Breast epithelium (tissue), 3 donors: ENCODE data around the gene NFAM1.

Experiments
- POLR2A ChIP-seq: fragments of 450-650 bp; IDR thresholded peaks from one replicate; pipeline ENCODE4 v1.6.1; 2016; ENCODE audit warnings: antibody characterized with exemption, mild to moderate bottlenecking, moderate library complexity
- POLR2AphosphoS5 ChIP-seq, 3 donors: sonication (generic); formaldehyde crosslinking; IDR thresholded peaks; one replicate each; pipeline ENCODE4 v1.6.1; 2017; ENCODE audit warnings: antibody characterized with exemption in 3 of 3
- TF ChIP-seq, protein P1 (sequence below), 3 donors: fragments of 450-650 bp; IDR thresholded peaks; one replicate each; pipeline ENCODE4 v1.5.1; 2016 to 2017; ENCODE audit warnings: antibody characterized with exemption in 3 of 3, mild to moderate bottlenecking in 3 of 3, moderate library complexity in 3 of 3

DNA sequence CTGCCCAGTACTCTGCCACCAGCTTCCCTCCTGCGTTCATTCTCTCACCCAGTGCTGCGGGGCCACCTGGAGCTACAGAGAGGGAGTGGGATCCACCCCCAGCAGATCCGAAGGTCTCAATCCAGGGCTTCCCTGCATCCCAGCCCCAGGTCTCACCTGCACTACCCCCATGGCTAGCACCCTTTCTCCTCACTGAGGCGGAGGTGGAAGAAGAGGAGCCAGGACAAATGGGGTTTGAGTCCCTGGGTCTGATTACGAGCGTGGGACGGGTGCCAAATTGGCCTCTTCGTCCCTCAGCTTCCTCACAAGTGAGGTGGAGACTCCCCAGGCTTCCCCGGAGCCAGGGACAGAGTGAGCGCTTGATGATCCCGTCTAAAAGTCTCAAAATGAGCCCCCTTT is 64.2 kb downstream of the NFAM1 start:
- TF ChIP-seq POLR2A (no peak), POLR2AphosphoS5 (IDR thresholded peaks at IDR 0.05) (no peak)
- TF ChIP-seq, protein P1, sequence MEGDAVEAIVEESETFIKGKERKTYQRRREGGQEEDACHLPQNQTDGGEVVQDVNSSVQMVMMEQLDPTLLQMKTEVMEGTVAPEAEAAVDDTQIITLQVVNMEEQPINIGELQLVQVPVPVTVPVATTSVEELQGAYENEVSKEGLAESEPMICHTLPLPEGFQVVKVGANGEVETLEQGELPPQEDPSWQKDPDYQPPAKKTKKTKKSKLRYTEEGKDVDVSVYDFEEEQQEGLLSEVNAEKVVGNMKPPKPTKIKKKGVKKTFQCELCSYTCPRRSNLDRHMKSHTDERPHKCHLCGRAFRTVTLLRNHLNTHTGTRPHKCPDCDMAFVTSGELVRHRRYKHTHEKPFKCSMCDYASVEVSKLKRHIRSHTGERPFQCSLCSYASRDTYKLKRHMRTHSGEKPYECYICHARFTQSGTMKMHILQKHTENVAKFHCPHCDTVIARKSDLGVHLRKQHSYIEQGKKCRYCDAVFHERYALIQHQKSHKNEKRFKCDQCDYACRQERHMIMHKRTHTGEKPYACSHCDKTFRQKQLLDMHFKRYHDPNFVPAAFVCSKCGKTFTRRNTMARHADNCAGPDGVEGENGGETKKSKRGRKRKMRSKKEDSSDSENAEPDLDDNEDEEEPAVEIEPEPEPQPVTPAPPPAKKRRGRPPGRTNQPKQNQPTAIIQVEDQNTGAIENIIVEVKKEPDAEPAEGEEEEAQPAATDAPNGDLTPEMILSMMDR (IDR thresholded peaks at IDR 0.05), result no peak
